ENCODE data around the gene CXCL14.

GRCh38 chr5:135534609-135535419 lies 44.0 kb downstream of the CXCL14 start:
- no peak for TF ChIP-seq CTCF (conservative IDR thresholded peaks at IDR 0.05)
- no peak for TF ChIP-seq EZH2 (IDR thresholded peaks at IDR 0.05; ENCODE audit: low read depth)

Data from PC-9 (cell line).